KG1 (cell line): ENCODE data around the gene TTC7B.

Source experiments
- DNase-seq: peaks from one replicate; lab custom pipeline; 2025; lab: John Stamatoyannopoulos, UW

The TTC7B gene

DNA sequence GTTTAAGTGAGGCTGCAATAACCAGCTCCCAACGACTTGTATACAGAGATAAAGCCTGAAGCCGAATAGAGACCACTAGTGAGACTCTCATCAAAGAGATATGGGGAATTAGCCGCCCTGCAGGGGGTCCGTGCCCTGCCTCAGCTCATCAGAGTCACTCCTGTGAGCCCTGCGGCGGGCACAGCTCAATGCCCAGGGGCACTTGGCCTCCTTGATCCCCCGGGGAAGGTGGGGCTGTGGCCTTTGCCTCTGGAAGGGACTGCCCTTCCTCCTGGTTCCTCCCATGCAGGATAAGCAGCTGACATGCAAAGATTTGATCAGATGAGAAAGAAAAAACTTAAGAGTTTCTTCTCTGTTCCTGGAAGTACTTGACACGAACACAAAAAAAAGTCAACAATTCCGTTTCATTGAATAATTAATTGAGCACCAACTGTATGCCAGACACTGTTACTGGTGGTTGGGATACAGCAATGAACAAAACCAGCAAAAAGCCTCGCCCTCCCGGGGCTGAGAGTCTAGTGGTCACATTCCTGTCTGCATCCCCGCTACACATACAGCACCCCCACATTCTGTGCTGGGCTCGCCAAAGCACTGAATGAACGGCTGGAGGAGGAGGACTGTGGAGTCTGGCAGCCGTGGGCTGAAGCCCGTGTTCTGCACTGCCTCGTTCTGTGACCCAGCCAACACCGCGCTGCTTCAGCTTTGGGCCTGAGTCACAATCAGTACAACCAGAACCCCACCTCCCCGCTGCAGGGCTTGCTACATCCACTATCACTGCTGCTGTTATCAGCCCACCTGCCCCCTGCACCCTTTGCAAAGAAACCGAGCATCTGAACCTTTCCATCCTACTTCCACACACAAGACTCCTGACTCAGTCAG, 10.3 kb downstream of the TTC7B start:
- no peak for DNase-seq

DNA sequence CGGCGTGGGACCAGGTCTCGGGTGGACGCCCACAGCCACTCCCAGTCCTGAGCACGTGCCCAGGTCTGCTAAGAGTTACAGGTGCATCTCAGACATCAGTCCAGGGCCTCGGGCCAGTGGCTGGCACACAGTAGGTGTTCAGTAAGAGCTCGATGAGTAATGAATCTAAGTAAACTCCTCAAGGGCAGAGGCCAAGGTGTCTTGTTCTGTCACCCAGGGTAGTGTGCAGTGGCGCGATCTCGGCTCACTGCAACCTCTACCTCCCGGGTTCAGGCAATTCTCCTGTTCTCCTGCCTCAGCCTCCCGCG, 11.2 kb downstream of the TTC7B start:
- DNase-seq, result no peak

DNA sequence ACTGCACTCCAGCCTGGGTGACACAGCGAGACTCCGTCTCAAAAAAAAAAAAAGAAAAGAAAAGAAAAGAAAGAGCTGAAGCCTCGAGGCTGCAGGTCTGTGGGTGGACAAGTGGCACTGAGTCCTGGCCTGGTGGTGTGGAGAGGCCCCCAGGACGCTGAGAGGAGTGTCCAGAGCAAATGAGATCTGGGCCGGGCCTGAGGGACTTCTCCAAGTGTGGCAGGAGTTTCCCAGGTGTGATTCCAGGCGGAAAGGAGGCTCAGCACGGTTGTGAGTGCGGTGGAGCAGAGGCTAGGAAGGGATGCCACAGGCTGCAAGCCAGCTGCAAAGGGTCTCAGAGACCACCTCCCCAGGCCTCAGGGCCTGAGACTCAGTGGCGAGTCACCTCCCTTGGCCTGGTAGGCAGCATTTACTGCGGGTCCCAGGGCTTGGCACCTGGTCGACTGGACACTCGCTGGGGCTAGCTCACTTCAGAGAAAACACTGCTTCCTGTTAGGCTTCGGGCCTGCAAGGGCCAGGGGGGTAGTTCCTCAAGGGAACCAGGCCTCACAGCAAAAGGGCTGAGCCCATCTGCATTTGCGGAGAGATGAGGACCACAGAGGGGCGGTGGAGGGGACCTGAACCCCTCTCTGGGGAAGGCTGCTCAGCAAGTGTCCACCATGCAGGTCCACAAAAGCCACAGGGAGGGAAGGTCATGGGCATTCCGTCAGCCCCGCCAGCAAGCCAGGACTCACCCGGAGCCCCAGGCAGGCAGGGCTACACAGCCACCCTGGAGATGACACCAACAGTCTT, 11.7 kb downstream of the TTC7B start:
- DNase-seq, result no peak

DNA sequence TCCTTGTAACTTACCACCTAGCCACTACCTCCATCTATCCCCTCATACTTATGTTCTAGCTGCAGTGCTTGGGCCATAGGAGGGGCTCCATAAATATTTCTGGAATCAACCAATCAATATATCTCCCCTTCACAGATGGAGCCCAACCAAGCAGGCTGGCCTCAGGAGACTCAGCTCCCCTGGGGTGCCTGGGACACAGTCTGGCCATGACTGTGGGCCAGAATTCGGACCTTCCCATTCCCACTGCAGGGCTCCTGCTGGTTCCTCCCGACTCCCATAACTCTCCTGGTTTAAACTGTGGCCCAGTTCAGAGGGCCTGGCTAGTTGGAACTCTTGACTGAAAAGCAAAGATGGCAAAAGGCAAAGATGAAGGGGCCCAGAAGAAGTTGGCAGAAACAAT, 13.0 kb downstream of the TTC7B start:
- DNase-seq, result no peak

DNA sequence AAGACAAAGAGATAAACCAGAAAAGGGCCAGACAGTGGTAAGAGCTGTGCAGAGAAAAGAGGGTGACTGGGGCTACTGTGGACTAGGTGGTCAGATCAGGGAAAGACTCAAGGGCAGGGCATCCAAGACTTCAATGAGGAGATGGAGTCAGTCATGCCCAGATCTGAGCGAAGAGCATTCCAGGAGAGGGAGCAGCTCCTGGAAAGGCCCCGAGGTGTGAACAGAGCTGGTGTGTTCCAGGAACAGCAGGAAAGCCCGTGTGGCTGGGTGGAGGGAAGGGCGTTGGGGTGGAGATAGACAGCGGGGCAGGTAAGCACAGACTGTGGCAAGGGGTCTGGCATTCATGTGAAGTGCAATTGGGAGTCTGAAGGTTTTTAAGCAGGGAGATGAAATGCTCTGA, 16.8 kb downstream of the TTC7B start:
- DNase-seq, result no peak

DNA sequence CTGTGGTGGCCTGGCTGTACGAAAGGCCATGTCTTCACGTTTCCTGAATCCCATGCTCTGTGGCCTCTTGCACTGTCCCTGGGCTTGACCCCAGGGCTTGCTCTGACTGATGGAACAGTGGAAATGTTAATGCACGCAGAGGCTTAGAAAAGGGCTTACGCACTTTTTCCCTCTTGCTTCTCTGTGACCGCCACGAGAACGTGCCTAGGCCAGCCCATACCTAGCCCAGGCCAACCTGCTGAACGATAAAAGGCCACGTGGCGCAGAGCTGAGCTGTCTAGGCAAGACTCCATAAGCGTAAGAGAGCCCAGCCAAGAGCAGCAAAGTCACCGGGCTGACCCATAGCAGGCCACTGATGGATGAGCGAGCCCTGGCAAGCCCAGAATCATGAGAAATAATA, 18.3 kb downstream of the TTC7B start:
- DNase-seq, result no peak

DNA sequence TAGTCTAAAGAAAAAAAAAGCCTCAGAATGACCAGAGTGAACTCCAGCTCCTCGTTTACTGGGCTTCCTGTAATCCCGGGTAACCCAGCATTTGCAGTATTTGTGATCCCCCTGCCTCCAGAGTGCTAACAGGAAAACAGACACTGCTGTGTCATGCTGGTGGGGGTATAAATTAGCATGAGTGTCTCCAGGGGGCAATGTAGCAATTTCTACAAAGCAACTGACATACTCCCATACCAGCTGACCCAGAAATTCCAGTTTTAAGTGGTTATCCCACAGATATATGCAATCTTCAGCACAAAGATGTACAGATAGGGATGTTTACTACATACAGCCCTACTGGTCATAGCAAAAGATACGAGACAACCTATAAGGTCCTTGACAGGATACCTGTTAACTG, 18.8 kb downstream of the TTC7B start:
- no peak for DNase-seq

DNA sequence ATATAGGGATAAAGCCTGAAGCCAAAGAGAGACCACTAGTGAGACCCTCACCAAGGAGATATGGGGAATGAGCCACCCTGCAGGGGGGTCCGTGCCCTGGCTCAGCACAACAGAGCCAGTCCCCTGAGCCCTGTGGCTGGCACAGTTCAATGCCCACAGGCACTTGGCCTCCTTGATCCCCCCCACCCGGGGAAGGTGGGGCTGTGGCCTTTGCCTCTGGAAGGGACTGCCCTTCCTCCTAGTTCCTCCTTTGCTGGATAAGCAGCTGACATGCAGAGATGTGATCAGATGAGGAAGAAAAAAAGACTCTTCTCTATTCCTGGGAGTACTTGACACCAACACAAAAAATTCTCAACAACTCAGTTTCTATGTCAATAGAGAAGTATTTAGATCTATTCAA, 19.9 kb downstream of the TTC7B start:
- DNase-seq, result no peak

DNA sequence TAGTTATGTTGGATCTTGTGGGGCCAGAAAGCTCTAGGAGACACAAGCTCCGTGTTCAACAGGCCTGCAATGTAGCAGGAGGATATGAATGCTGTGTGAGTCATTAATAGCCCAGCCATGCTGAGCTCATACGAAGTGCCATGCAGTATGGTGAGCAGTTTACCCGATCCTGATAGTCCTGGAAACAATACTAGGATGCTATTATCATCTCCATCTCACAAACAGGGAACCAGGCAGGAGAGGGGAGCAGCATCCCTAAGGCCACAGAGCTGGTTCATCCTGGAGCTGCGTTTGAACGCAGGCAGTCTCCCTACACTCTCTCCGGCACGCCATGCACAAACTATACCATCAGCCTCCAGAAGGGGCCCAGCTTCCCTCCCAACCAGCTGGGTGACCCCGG, 20.5 kb downstream of the TTC7B start:
- DNase-seq, result no peak

DNA sequence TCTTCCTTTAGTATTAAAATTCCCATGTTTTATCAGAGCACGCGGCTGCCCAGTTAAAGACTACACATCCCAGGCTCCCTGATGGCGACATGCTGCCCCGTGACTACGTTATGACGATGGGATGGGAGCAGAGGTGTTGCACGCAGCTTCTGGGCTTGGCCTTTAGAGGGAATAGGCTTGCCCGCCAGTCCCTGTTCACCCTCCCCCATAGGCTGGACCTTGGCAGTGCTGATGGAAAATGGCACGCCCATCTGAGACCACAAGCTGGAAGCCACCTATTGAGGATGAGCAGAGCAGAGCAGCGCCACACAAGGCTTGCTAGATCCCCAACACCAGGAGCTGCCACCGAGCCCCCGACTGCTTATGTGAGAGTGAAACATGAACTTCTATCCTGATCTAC, 24.7 kb downstream of the TTC7B start:
- no peak for DNase-seq

DNA sequence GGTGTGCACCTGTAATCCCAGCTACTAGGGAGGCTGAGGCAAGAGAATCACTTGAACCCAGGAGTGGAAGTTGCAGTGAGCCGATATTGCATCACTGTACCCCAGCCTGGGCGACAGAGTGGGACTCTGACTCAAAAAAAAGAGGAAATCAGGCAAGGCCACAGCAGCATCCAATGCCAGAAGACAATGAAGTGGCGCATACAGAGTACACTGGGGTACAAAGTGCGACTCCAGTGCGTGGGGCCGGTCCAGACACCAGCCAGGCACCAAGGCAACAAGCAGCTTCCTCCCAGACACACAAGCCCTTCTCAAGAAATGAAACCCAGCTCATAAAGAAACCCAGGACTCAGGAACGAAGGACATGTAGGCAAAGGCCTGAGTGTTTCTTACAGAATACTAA, 28.2 kb downstream of the TTC7B start:
- DNase-seq, result no peak

DNA sequence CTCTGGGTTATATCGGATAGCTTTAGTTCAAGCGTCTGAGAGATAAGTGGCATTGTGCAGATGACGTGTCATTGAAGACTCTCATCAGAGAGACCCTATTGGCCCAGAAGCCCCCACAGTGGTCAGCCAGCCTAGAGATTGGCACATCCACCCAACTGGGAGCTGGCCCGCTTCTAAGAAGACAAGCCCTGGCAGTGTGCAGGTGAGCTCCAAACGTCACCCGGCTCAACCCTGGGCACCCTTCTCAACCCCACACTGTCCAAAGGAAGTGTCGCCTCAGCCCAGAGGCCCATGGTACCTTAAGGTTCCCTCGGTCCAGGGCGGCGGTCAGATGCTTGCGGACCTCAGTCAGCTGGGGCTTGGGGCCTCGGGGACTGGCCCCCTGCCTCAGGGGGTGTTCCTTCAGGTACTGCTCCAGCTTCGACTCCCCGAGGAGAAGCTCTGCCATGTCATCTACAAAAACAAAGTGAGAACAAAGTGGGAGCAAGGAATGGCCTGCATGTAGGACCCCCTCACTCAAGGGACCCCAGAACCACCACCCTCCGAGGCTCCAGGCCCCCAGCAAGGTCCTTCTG, 30.3 kb downstream of the TTC7B start:
- no peak for DNase-seq

DNA sequence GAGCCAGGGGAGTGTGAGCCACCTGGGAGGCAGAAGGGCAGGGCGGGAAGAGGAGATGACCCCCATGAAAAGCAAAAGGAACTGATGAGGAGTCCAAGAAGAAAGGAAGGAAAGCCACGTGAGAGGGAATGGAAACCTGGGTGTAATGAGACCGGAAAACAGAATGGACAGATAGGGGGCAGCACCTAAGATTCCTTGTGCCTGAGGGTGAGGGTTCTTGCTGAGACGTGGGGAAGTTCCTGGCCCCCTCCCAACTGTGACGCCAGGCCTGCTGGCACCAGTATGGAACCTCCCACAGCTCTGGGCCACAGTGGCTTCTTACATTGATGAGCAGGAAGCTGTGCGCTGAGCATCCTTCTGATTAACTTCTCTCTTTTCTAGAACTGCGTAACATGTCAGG, 30.8 kb downstream of the TTC7B start:
- DNase-seq, result no peak

DNA sequence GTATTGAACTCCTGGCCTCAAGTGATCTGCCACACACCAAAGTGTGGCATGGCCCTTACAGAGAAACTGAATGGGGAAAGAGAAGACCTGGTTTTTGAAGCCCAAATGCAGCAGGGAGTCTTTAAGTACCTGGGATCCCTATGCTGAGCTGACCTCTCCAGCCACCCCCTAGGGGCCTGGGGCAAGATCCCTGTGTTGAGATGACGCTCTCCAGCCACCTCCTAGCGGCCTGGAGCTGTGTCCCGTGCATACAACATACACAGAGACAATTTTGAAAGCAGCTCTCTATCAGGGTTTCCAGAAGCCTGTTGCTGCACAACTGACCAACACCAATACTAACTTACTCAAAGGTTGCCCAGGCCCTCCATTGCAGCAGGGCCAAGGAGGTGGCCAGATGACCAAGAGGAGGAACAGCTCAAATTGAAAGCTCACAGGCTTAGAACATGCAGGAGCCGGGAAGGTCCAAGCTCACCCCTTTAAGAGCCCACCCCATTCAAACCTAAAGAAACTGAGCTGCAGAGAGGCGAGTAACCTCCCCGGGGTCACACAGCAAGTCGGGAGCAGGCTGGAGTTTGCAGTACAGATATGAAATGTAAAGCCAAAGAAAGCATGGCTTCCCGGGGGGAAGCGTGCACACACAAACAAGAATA, 31.5 kb downstream of the TTC7B start:
- no peak for DNase-seq

DNA sequence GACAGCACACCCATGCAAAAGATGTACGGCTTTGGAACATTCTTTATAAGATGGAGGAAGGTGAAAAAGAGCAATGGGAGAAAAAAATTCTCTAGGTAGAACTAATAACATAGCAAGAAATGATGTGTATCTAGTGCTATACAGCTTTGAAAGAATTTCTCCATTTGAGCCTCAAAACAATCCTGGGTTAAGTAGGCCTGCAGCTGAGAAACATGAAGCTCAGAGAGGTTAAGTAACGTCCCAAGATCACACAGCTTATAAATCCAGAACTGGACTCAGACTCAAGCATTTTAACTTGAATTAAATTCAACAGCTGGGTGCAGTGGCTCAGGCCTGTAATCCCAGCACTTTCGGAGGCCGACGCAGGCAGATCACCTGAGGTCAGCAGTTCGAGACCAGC, 32.9 kb downstream of the TTC7B start:
- DNase-seq, result no peak

DNA sequence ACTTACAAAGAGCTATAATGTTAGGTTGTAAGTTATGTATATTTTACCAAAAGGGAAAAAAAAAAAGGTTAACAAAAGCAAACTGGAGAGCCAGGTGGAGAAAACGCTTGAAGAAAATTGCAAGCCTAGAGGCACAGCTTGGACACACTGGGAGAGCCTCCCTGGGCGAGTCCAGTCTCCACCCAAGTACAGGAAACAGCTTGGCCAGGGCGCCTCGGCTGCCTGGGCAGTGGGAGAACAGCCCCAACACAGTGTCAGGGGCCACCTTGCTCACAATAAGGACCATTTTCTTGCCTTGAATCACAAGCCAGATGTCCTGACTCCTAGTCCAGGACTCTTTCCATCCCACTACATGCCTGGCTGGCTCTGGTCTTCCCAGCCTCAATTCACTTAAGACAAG, 33.3 kb downstream of the TTC7B start:
- no peak for DNase-seq

DNA sequence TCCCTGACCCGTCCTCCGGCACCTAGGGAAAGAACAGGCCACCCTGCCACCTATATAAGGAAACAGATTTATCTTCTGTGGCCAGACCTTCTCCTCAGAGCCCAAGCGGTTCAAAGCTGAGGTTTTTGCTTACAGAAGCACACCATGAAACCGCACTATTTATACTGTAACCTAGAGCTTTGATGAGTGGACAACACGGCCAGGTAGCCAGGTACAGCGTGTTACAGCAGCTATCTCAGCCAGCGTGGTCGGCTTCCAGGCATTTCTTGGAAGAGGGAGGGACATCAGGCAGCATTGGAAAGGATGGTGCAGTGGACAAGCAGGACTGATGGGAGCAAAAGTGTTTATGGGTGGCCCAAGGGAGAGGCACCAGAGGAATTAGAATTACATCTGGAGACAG, 34.4 kb downstream of the TTC7B start:
- DNase-seq, result no peak

DNA sequence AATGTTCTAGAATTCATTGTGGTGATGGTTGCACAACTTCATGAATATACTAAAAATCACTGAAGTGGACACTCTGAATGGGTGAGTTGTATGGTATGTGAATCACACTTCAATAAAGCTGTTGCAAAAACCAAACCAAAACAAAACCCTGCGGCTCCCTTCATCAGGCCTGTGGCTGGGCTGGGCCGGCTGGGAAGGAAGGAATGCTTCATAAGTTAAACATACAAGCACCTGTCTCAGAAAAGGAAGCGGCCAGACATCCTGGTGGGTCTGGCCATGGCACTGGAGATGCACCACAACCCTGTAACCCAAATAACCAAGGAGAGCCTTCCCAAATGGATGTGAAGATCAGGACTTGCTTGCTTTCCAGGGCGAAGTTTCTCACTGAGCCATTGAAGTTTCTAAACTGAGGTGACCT, 34.9 kb downstream of the TTC7B start:
- DNase-seq, result no peak

DNA sequence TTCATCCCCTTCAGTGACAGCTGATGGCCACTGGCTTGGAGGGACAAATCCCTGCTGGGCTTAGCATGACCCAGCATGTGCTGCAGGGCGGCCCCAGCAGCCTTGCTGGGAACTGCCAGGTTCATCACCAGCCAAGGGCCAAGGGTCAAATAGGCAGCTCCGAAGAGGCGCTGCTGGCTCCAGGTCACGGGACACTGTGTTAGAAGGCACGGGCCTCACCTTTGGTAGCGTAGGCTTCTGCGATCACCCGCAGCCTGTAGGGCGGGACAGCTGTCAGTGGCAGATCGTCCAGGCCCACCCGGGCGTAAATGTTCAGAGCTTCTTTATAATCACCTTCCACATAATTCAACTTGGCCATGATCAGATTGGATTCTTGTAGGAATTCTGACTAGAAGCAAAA, 35.7 kb downstream of the TTC7B start:
- DNase-seq, result no peak

DNA sequence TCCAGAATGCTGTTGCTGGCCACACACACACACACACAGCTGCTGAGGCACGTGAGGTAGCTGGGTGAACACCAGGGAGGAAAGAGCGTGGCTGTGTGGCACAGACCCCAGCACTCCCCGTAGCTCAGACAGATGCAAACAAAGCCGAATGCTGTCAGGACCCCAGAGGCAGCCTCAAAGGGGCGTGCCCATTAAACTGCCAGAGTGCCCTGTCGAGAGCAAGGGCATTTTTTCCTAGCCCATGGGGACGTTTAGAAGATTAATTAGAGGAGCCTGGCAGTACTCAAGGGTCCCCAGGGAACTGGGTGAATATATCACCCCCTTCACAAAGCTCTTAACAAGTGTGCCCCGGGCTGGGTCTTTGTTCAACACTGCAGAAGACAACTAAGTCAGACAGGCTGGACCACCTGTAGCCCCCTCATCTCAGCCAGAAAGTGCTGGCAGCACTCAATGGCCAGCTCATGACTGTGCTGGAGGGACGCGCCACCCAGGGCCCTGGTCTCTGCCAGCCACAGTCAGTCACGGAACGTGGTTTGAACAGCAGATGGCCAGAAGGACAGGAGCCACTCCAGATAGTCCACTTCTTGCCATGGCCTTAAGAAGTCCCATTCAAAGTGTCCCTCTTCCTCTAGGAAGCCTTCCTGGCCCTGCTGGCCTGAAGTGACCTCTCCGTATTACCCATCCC, 37.5 kb downstream of the TTC7B start:
- no peak for DNase-seq

DNA sequence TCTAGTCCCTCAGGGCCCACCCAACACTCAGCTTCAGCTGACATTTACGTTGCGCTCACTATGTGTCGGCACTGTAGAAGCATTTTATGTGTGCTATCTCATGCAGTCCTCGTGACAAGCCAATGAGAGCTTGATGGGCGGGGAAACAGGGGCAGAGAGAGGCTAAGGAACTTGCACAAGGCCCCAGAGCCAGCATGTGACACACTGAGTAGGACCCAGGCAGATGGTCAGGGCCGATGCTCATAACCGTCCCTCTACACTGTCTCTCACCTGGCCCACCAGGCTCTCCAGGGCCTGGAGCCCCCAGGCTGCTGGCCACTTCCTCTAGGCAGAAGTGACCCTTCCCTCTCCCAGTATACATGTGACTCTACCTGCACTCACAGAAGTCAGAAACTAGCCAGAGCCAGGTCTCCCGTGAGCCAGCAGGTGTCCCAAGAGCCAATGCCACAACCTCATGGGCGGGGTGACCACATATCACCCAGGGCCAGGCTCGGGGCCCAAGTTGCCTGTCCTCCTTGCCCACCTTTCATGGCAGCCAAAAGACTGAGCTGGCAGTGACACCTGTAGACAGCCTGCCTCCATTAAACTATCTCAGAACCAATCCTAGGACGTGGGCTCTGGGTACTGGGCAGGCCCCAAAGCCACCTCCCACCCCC, 38.3 kb downstream of the TTC7B start:
- no peak for DNase-seq

DNA sequence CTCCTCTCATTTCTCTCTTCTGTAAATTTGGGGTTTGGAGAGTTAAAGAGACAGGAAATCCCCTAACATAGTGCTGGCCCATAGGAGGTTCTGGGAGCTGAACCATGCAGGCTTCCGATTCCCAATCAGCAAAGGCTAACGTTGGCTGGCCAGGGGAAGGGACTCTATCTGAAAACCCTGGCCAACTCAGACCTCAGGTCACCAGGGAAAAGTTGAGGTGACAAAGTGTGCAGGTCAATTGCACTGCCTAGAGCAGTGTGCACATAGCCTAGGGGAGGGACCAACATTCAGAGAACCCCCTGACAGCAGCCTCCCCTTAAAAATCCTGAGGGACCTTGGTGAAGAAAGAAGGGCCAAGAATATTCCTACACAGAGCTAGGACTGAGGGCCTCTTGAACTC, 38.9 kb downstream of the TTC7B start:
- DNase-seq, result no peak
